ENCODE measurements around the gene OR6K6.

The OR6K6 gene

GRCh38 chr1:158800526-158800925 lies 46.0 kb downstream of the OR6K6 start:
- DNase-seq (ENCODE audit: low read depth in 1 of 2, low spot score in 1 of 2), result no peak

DNA sequence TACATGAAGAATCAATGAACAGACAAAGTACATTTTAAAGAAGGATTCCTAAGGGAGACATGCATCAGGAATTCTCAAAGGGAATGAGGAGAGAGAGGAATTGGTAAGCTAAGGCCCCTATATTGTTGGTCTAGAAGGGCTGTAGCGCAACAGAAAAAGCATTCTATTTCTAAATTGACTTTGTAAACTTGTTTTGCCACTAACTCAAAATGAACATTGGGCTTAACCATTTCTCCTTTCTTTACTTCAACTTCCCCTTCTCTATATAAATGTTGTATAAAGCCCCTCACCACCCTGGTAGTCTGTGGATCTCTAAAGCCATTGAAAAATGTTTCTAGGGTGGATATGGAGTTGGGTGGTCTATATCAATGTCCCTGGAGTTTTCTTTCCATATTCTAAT lies 46.9 kb downstream of the OR6K6 start:
- DNase-seq (ENCODE audit: low read depth in 1 of 2, low spot score in 1 of 2), result no peak

DNA sequence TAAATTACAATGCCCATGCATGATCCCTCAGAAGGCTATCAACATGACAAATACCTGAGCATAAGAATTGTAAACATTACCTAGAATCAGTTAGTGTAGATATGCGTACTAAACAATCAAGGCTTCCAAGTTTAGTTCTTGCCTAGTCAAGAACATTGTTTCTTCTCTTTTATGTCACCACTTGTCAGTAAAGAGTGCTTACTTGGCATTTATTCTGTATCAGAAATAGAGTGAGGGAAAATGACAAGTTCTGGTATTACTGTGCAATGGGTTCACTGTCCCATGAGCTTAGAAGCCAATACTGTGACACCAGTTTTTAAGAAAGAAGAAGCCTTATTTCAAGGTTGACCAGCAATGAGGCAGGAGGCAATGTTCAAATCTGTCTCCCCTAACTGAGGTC lies 49.2 kb downstream of the OR6K6 start:
- no peak for DNase-seq (ENCODE audit: low read depth in 1 of 2, low spot score in 1 of 2)

Measured in stimulated activated CD4-positive, alpha-beta T cell treated with anti-CD3 and anti-CD28 coated beads, Interleukin-15, amount 100 ng/mL, for 1 hour (primary cell).